Measurements from ENCODE around the gene SIK2.

DNA sequence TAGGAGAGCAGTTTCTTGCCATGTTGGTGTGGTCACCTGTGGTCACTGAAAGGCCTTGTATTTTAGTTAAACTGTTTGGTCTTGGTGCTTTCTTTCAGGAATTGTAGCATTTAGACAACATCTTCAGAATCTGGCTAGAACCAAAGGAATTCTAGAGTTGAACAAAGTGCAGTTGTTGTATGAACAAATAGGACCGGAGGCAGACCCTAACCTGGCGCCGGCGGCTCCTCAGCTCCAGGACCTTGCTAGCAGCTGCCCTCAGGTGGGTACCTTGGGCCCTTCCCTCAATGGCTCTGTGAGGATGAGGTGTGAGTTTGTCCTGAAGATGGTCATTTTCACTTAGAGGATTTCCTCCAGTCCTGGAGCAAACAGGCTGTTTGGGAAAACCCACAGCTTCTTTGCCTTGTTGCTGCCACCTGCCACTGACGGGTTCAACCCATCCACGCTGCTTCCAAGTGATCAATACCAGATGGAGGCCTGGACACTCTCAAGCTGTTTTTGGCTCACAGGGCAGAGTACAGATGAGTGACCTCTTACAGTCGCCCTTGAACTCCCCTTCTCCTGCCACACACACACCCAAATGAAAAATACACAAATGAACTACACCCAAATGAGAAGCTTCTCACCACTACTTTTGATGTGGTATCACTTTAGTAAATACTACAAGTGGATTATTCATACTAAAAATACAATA, 118.7 kb downstream of the SIK2 start:
- no peak for TF ChIP-seq CTCF (IDR thresholded peaks at IDR 0.05)
- TF ChIP-seq EZH2 (IDR thresholded peaks at IDR 0.05; ENCODE audit: borderline replicate concordance, insufficient read depth, low read depth, low read length, poor library complexity, severe bottlenecking): no peak
